RWPE2 (cell line): ENCODE results near the gene KDM5B.
A peak's percentile ranks its signal among the peaks of the same experiment; 100 is the strongest.

ENCODE experiments used
- ATAC-seq: fragments of 200-7000 bp; cut with Tn5 transposase; 3 replicates; pipeline ENCODE4 v1.9.1; 2021; ENCODE audit warnings: low read depth
- DNase-seq: peaks from one replicate; pipeline ENCODE4 v3.0.0-alpha.2; 2020; ENCODE audit warnings: low spot score
- H3K27ac ChIP-seq: fragments of 450-650 bp; 2 replicates; pipeline ENCODE4 v1.5.1; 2017; ENCODE audit warnings: mild to moderate bottlenecking; ENCODE audit not compliant: poor library complexity, severe bottlenecking
- H3K27me3 ChIP-seq: fragments of 250-450 bp; sonication (Bioruptor Pico); 2 replicates; pipeline ENCODE4 v1.5.1; 2021; ENCODE audit warnings: mild to moderate bottlenecking, moderate library complexity; ENCODE audit not compliant: insufficient read depth, poor library complexity, severe bottlenecking
- H3K36me3 ChIP-seq: fragments of 250-450 bp; sonication (Bioruptor Pico); 2 replicates; pipeline ENCODE4 v1.5.1; 2020; ENCODE audit warnings: low read depth, mild to moderate bottlenecking, moderate library complexity
- H3K4me1 ChIP-seq: fragments of 250-450 bp; sonication (Bioruptor Pico); 2 replicates; pipeline ENCODE4 v1.5.1; 2021; ENCODE audit warnings: mild to moderate bottlenecking, moderate library complexity; ENCODE audit not compliant: insufficient read depth, poor library complexity, severe bottlenecking
- H3K4me3 ChIP-seq: fragments of 250-450 bp; sonication (Bioruptor Pico); 2 replicates; pipeline ENCODE4 v1.5.1; 2021; ENCODE audit warnings: mild to moderate bottlenecking, moderate library complexity; ENCODE audit not compliant: severe bottlenecking
- H3K9me3 ChIP-seq: fragments of 250-450 bp; sonication (Bioruptor Pico); 2 replicates; pipeline ENCODE4 v1.5.1; 2021; ENCODE audit warnings: mild to moderate bottlenecking, moderate library complexity; ENCODE audit not compliant: severe bottlenecking
- CTCF ChIP-seq: fragments of 450-650 bp; IDR thresholded peaks from one replicate; pipeline ENCODE4 v1.5.1; 2017; ENCODE audit warnings: mild to moderate bottlenecking, moderate library complexity; ENCODE audit not compliant: poor library complexity, severe bottlenecking

Gene KDM5B

DNA sequence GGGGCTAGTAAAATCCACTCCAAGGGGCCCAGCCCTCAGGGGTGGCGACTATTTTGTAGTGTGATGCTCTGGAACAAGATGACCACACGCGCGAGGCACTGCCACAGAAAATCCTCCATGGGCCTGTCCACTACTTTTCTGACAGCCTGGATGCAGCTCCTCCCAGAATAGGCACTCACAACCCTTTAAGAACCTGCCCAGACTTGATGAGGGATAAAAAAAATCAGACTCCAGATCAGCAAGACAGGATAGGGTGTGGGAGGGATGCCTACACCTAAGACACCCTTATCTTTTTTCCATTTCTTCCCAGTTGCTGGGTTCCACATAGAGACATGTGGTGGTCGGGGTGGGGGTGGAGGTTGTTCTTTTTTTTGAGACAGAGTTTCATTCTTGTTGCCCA, 36.0 kb upstream of the KDM5B start:
- Histone ChIP-seq H3K4me1 (no peaks in the 10 kb centered on the region), H3K27ac (no peak overlapping the region), H3K4me3 (no peak overlapping the region), H3K9me3 (no peaks in the 10 kb centered on the region), H3K27me3 (no peaks in the 10 kb centered on the region), H3K36me3 (no peaks in the 10 kb centered on the region)
- DNase-seq (no peak), ATAC-seq (peak; percentile 58)
- no peak for TF ChIP-seq CTCF

GRCh38 chr1:202843081-202843480, 34.9 kb upstream of the KDM5B start:
- Histone ChIP-seq H3K4me3 (no peak overlapping the region), H3K27me3 (no peaks in the 10 kb centered on the region), H3K4me1 (no peaks in the 10 kb centered on the region), H3K27ac (no peak overlapping the region), H3K9me3 (no peaks in the 10 kb centered on the region), H3K36me3 (no peaks in the 10 kb centered on the region)
- no peak for TF ChIP-seq CTCF
- DNase-seq (no peak), ATAC-seq (no peak)

GRCh38 chr1:202837746-202838262, 29.6 kb upstream of the KDM5B start:
- no peaks in the 10 kb centered on the region for H3K36me3 ChIP-seq
- no peaks in the 10 kb centered on the region for H3K27me3 ChIP-seq
- TF ChIP-seq CTCF: no peak
- no peak overlapping the region for H3K27ac ChIP-seq
- peaks cover 13% of the 10 kb centered on the region for H3K4me1 ChIP-seq
- DNase-seq: no peak
- no peaks in the 10 kb centered on the region for H3K9me3 ChIP-seq
- H3K4me3 ChIP-seq: no peak overlapping the region
- no peak for ATAC-seq

GRCh38 chr1:202836623-202837403, 28.6 kb upstream of the KDM5B start:
- Histone ChIP-seq H3K27me3 (no peaks in the 10 kb centered on the region), H3K4me3 (no peak overlapping the region), H3K27ac (peak overlapping the region; percentile 8), H3K36me3 (no peaks in the 10 kb centered on the region), H3K4me1 (peaks cover 13% of the 10 kb centered on the region), H3K9me3 (no peaks in the 10 kb centered on the region)
- ATAC-seq (peak; percentile 73), DNase-seq (no peak)
- TF ChIP-seq CTCF: no peak

- H3K4me3 ChIP-seq: no peak overlapping the region
- no peaks in the 10 kb centered on the region for H3K36me3 ChIP-seq
- DNase-seq (no peak), ATAC-seq (no peak)
- H3K4me1 ChIP-seq: peaks cover 13% of the 10 kb centered on the region
- no peaks in the 10 kb centered on the region for H3K27me3 ChIP-seq
- no peak for TF ChIP-seq CTCF
- H3K9me3 ChIP-seq: no peaks in the 10 kb centered on the region
- no peak overlapping the region for H3K27ac ChIP-seq
Observed at GRCh38 chr1:202835548-202836072, 27.4 kb upstream of the KDM5B start.
